ENCODE data around the gene ERN2. TPM values are rescaled to one million over a fixed set of nuclear protein-coding genes. Genes with fewer than 3 reads are reported as not detected.

The ERN2 gene
- total RNA-seq, 1 donor from 2014 or later, result not detected

DNA sequence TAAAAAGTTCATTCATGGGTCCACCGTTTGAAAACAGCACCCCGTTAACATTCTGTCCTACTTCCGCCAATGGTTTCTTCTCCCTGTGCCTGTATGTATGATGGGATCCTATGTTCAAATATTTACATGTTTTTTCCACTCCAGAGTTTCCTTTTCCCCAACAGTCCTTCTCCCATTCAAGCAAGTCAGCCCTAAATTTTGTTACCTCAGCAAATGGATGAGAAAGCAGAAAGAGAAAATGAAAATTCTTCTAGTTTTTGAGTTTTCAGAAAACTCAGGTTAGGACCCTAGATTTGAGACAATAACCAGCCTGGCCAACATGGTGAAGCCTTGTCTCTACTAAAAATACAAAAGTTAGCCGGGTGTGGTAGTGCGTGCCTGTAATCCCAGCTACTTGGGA, 3.5 kb upstream of the ERN2 start:
- Histone ChIP-seq H3K27me3 (no peaks in the 10 kb centered on the region), H3K36me3 (no peaks in the 10 kb centered on the region), H3K9me3 (no peaks in the 10 kb centered on the region), H3K4me3 (no peak overlapping the region), H3K4me1 (no peaks in the 10 kb centered on the region), H3K27ac (no peak overlapping the region)
- no peak for DNase-seq (ENCODE audit: extremely low spot score in 2 of 2)
- intact Hi-C loops (cut with DNase I), result no loop called here
- TF ChIP-seq, protein P1, sequence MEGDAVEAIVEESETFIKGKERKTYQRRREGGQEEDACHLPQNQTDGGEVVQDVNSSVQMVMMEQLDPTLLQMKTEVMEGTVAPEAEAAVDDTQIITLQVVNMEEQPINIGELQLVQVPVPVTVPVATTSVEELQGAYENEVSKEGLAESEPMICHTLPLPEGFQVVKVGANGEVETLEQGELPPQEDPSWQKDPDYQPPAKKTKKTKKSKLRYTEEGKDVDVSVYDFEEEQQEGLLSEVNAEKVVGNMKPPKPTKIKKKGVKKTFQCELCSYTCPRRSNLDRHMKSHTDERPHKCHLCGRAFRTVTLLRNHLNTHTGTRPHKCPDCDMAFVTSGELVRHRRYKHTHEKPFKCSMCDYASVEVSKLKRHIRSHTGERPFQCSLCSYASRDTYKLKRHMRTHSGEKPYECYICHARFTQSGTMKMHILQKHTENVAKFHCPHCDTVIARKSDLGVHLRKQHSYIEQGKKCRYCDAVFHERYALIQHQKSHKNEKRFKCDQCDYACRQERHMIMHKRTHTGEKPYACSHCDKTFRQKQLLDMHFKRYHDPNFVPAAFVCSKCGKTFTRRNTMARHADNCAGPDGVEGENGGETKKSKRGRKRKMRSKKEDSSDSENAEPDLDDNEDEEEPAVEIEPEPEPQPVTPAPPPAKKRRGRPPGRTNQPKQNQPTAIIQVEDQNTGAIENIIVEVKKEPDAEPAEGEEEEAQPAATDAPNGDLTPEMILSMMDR (IDR thresholded peaks at IDR 0.05), result no peak
- TF ChIP-seq POLR2A (IDR thresholded peaks at IDR 0.05), result no peak
- no peak for TF ChIP-seq POLR2AphosphoS5 (IDR thresholded peaks at IDR 0.05; ENCODE audit: insufficient read depth in 1 of 2, low read depth in 1 of 2)

DNA sequence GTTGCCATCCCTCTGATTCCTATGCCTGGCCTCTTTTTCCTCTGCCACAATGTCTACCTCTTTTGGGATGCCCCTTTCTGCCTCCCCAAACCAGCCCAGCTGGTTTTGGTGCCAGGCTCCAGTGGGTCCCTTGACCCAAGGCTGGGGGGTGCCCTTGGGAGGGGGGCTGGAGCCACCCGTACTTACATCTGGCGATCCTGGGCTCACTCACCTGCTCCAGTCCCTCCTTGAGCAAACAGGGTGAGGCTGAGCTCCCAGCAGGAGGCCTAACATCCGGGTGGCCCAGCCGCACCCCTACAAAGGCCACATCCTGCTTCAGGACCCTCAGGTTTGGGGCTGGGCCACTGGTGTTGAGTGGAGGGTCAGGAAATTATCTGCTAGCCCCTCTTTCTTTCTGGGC, 1.2 kb downstream of the ERN2 start:
- no peak overlapping the region for H3K27ac ChIP-seq
- H3K4me1 ChIP-seq, result no peaks in the 10 kb centered on the region
- H3K4me3 ChIP-seq, result no peak overlapping the region
- no peaks in the 10 kb centered on the region for H3K27me3 ChIP-seq
- intact Hi-C loops (cut with DNase I), result no loop called here
- TF ChIP-seq POLR2A (IDR thresholded peaks at IDR 0.05), result no peak
- TF ChIP-seq, protein P1 (IDR thresholded peaks at IDR 0.05), result no peak
- no peak for TF ChIP-seq POLR2AphosphoS5 (IDR thresholded peaks at IDR 0.05; ENCODE audit: insufficient read depth in 1 of 2, low read depth in 1 of 2)
- no peaks in the 10 kb centered on the region for H3K9me3 ChIP-seq
- DNase-seq (ENCODE audit: extremely low spot score in 2 of 2), result no peak
- no peaks in the 10 kb centered on the region for H3K36me3 ChIP-seq

DNA sequence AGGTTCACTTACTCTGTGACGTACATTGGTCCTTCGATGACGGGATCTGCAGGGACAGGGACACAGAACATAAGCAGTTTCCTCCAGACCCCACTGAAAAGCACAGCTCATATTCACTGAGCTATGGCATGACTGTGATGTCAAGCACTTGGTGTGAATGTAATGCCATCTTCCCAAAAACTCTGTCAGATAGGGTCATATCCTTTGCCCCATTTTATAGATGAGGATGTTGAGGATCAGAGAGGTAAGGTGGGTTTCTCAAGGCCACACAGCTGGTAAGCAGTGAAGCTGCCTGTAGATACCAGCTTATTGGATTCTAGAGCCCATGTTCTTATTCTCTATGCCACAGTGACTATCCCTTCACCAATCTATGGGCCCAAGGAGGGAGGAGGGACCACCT, 2.5 kb downstream of the ERN2 start:
- Histone ChIP-seq H3K4me1 (no peaks in the 10 kb centered on the region), H3K4me3 (no peak overlapping the region), H3K27me3 (no peaks in the 10 kb centered on the region), H3K9me3 (no peaks in the 10 kb centered on the region), H3K36me3 (no peaks in the 10 kb centered on the region), H3K27ac (no peak overlapping the region)
- intact Hi-C loops (cut with DNase I), result no loop called here
- no peak for TF ChIP-seq POLR2AphosphoS5 (IDR thresholded peaks at IDR 0.05; ENCODE audit: insufficient read depth in 1 of 2, low read depth in 1 of 2)
- no peak for DNase-seq (ENCODE audit: extremely low spot score in 2 of 2)

DNA sequence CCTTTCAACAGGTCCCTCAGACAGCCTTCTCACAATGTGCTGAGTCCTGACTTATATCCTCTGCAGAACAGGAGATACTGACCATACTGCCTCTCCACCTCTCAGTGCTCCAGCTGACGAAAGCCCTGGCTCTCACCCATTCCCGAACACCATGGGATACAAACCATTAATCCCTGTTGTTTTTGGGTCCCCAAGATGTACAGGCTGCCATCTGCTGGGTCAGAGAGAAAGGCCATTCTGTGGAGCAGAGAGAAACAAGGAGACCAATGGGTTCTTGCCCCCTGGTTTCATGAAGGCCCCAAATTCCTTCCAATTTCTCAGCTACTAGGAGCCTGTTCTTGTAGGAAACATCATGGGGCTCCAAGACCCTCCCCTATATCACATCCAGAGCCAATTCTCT, 3.0 kb downstream of the ERN2 start:
- Histone ChIP-seq H3K4me1 (no peaks in the 10 kb centered on the region), H3K9me3 (no peaks in the 10 kb centered on the region), H3K27ac (no peak overlapping the region), H3K36me3 (no peaks in the 10 kb centered on the region), H3K4me3 (no peak overlapping the region), H3K27me3 (no peaks in the 10 kb centered on the region)
- intact Hi-C loops (cut with DNase I), result no loop called here
- no peak for DNase-seq (ENCODE audit: extremely low spot score in 2 of 2)
- no peak for TF ChIP-seq POLR2A (IDR thresholded peaks at IDR 0.05)

DNA sequence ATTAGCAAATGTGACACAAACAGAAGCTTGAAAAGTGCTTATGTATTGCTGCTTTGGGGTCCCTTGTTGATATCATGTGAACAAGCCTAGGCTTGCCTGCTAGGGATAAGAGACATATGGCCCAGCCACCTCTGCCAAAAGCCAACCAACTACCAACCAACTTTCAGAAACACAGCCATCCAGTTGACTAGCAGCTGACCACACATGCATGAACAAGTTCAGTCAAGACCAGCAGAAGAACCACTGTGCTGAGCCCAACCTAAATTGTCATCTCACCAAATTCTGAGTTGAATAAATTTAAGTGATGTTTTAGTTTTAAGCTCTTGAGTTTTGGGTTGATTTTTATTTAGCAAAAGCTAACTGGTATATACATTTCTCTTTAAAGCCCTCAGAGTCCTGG, 3.5 kb downstream of the ERN2 start:
- no peaks in the 10 kb centered on the region for H3K4me1 ChIP-seq
- TF ChIP-seq, protein P1 (IDR thresholded peaks at IDR 0.05), result no peak
- TF ChIP-seq POLR2A (IDR thresholded peaks at IDR 0.05), result no peak
- TF ChIP-seq POLR2AphosphoS5 (IDR thresholded peaks at IDR 0.05; ENCODE audit: insufficient read depth in 1 of 2, low read depth in 1 of 2), result no peak
- no peaks in the 10 kb centered on the region for H3K36me3 ChIP-seq
- no peaks in the 10 kb centered on the region for H3K27me3 ChIP-seq
- H3K27ac ChIP-seq, result no peak overlapping the region
- intact Hi-C loops (cut with DNase I), result no loop called here
- no peaks in the 10 kb centered on the region for H3K9me3 ChIP-seq
- DNase-seq (ENCODE audit: extremely low spot score in 2 of 2), result no peak
- no peak overlapping the region for H3K4me3 ChIP-seq

DNA sequence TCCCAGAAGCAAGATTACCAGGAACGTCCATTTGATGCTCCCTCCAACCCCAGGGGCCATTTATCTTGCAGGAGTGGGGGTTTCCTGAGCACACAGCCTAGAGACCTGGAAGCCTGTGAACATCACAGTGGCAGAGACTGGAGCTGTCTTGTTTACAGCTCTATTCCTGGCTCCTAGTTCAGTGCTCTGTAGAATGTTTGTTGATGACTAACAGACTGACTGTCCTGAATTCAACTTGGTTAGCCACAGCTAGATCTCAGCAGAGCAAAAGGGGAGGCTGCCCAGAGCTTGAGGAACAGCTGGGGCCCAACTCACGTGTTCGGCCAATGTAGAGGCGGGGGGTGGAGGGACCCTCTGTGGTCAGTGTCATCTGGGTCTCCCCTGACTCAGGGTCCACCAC, 6.6 kb downstream of the ERN2 start:
- H3K27ac ChIP-seq, result no peak overlapping the region
- no peaks in the 10 kb centered on the region for H3K4me1 ChIP-seq
- no peaks in the 10 kb centered on the region for H3K36me3 ChIP-seq
- DNase-seq (ENCODE audit: extremely low spot score in 2 of 2), result no peak
- no peaks in the 10 kb centered on the region for H3K27me3 ChIP-seq
- no peak overlapping the region for H3K4me3 ChIP-seq
- no peaks in the 10 kb centered on the region for H3K9me3 ChIP-seq
- no peak for TF ChIP-seq POLR2AphosphoS5 (IDR thresholded peaks at IDR 0.05; ENCODE audit: insufficient read depth in 1 of 2, low read depth in 1 of 2)
- intact Hi-C loops (cut with DNase I), result no loop called here

DNA sequence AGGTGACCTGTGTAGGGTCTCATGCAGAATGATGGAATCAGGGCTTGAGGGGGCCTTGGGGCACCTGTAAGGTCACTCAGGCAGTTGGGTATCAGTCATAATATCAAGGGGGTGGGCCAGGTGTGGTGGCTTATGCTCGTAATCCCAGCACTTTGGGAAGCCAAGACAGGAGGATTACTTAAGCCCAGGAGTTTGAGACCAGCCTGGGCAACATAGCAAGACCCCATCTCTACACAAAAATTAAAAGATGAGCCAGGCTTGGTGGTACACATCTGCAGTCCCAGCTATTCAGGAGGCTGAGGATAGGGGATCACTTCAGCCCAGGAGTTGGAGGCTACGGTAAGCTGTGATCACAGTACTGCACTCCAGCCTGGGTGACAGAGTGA, 7.5 kb downstream of the ERN2 start:
- no peaks in the 10 kb centered on the region for H3K9me3 ChIP-seq
- no peak overlapping the region for H3K27ac ChIP-seq
- no peaks in the 10 kb centered on the region for H3K36me3 ChIP-seq
- H3K4me3 ChIP-seq, result no peak overlapping the region
- H3K4me1 ChIP-seq, result no peaks in the 10 kb centered on the region
- no peaks in the 10 kb centered on the region for H3K27me3 ChIP-seq
- no peak for DNase-seq (ENCODE audit: extremely low spot score in 2 of 2)
- intact Hi-C loops (cut with DNase I), result no loop called here
- TF ChIP-seq, protein P1 (IDR thresholded peaks at IDR 0.05), result no peak
- TF ChIP-seq POLR2A (IDR thresholded peaks at IDR 0.05), result no peak
- TF ChIP-seq POLR2AphosphoS5 (IDR thresholded peaks at IDR 0.05; ENCODE audit: insufficient read depth in 1 of 2, low read depth in 1 of 2), result no peak

Measured in vagina (tissue), 2 donors.